ENCODE measurements around the gene GFAP.

DNA sequence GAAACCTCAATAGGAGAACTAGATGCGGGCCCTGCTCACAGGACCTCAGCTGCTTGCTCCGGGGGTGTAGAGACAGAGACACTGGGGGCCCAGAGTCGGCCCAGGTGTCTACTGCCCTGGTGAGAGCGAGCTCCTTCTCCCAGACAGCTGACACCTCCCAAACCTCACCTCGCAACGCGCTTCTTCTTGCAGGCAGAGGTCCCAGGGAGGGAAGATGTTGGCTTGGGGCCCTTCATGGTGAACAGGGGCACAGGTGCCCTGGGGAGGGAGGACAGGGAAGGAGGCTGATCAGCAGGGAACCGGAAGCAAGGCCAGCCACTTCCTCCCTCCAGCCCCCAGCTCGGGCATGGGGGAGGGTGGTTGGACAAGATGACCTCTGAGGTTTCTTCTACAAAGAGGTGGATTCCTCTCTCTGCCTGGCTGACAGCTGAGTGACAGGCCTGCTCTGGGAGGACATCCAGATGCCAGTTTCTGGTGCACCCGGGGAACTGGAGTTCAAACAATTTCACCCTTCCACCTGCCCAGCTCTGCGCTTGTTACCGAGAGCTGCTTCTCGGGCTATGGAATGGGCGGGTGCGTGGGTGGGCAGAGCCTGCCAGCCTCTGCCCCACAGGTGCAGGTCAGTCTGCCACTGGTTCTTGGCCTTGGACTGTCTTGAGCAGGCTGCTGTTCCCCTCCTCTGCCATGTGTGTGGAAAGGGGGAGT is 11.7 kb upstream of the GFAP start:
- TF ChIP-seq EZH2 (IDR thresholded peaks at IDR 0.05; ENCODE audit: borderline replicate concordance, low read length) = no peak
- TF ChIP-seq, protein P1, sequence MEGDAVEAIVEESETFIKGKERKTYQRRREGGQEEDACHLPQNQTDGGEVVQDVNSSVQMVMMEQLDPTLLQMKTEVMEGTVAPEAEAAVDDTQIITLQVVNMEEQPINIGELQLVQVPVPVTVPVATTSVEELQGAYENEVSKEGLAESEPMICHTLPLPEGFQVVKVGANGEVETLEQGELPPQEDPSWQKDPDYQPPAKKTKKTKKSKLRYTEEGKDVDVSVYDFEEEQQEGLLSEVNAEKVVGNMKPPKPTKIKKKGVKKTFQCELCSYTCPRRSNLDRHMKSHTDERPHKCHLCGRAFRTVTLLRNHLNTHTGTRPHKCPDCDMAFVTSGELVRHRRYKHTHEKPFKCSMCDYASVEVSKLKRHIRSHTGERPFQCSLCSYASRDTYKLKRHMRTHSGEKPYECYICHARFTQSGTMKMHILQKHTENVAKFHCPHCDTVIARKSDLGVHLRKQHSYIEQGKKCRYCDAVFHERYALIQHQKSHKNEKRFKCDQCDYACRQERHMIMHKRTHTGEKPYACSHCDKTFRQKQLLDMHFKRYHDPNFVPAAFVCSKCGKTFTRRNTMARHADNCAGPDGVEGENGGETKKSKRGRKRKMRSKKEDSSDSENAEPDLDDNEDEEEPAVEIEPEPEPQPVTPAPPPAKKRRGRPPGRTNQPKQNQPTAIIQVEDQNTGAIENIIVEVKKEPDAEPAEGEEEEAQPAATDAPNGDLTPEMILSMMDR (conservative IDR thresholded peaks at IDR 0.05 in 1 of 2, IDR thresholded peaks at IDR 0.05 in 1 of 2; ENCODE audit: extremely low read depth in 1 of 2, insufficient read depth in 1 of 2, low read depth in 1 of 2, low read length in 2 of 2) = no peak
